H1 (cell line): ENCODE results near the gene MRI1.

Experiments used
- KDM5A ChIP-seq: fragments of 200-600 bp; IDR thresholded peaks from 2 replicates; pipeline ENCODE4 v1.7.1; 2012; ENCODE audit warnings: mild to moderate bottlenecking, low read length, inconsistent platforms, mixed read lengths
- MAFK ChIP-seq: IDR thresholded peaks from 2 replicates; pipeline ENCODE4 v1.6.1; 2012; ENCODE audit warnings: low read depth, mild to moderate bottlenecking, improper control_type of control experiment, low read length
- POLR2A ChIP-seq, 2 experiments: IDR thresholded peaks; 1 replicate in 1 of 2; 2 replicates in 1 of 2; pipeline ENCODE4 v1.6.1; 2011; ENCODE audit warnings: low read depth in 2 of 2, low read length in 2 of 2, mild to moderate bottlenecking in 2 of 2; ENCODE audit errors: control extremely low read depth in 1 of 2
- SIN3A ChIP-seq, 2 experiments: IDR thresholded peaks in 1 of 2; conservative IDR thresholded peaks in 1 of 2; 2 replicates each; pipeline ENCODE4 v1.6.1; 2011 to 2012; ENCODE audit warnings: low read length in 2 of 2, improper control_type of control experiment in 1 of 2, low read depth in 1 of 2, mild to moderate bottlenecking in 1 of 2
- TF ChIP-seq, protein P1 (sequence below), 3 experiments: IDR thresholded peaks; 1 replicate in 2 of 3; 2 replicates in 1 of 3; pipeline versions ENCODE4 v1.5.1 to v1.6.1; 2011; ENCODE audit warnings: low read length in 3 of 3, mild to moderate bottlenecking in 3 of 3, inconsistent platforms in 2 of 3, low read depth in 1 of 3, moderate library complexity in 1 of 3; ENCODE audit not compliant: insufficient read depth in 1 of 3; ENCODE audit errors: control extremely low read depth in 1 of 3

DNA sequence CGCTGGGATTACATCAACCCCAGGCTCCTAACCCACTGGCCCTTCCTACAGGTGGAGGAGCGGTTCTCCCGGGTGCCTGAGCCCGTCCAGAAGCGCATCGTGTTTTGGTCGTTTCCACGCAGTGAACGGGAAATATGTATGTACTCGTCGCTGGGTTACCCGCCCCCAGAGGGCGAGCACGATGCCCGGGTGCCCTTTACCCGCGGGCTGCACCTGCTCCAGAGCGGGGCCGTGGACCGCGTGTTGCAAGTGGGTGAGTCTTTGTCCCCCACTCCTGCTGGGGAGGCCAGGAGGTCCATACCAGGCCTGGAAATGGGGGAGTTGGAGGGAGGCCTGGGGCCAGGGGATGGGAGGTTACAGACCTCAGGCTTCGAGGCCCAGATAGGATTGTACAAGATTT lies 35.3 kb downstream of the MRI1 start:
- TF ChIP-seq SIN3A (conservative IDR thresholded peaks at IDR 0.05 in 1 of 2, IDR thresholded peaks at IDR 0.05 in 1 of 2; ENCODE audit: low read depth in 1 of 2, low read length in 2 of 2): no peak
- TF ChIP-seq MAFK: no peak
- TF ChIP-seq POLR2A (IDR thresholded peaks at IDR 0.05; ENCODE audit: control extremely low read depth in 1 of 2, low read depth in 2 of 2, low read length in 2 of 2): no peak
- no peak for TF ChIP-seq KDM5A
- TF ChIP-seq, protein P1, sequence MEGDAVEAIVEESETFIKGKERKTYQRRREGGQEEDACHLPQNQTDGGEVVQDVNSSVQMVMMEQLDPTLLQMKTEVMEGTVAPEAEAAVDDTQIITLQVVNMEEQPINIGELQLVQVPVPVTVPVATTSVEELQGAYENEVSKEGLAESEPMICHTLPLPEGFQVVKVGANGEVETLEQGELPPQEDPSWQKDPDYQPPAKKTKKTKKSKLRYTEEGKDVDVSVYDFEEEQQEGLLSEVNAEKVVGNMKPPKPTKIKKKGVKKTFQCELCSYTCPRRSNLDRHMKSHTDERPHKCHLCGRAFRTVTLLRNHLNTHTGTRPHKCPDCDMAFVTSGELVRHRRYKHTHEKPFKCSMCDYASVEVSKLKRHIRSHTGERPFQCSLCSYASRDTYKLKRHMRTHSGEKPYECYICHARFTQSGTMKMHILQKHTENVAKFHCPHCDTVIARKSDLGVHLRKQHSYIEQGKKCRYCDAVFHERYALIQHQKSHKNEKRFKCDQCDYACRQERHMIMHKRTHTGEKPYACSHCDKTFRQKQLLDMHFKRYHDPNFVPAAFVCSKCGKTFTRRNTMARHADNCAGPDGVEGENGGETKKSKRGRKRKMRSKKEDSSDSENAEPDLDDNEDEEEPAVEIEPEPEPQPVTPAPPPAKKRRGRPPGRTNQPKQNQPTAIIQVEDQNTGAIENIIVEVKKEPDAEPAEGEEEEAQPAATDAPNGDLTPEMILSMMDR (IDR thresholded peaks at IDR 0.05; ENCODE audit: control extremely low read depth in 1 of 3, insufficient read depth in 1 of 3, low read depth in 1 of 3, low read length in 3 of 3): no peak
